ENCODE measurements around the gene RELN.

DNA sequence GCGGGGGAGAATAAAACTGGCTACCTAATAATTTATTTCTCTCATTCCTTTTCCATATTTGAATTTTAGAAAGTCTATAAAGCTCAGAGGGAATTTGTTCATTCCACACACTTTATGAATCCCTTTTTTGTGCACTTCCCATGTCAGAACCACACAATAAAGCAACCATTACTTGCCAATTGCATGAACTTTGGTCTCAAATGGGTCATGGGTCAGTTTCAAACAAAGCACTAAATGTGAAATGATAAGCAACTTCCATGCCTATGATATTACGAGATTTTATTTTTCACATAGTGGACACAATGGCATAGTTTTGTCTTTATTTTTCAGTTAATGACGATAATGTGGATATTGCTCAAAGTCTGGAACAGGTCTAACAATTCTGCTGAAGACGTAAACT is 18.6 kb upstream of the RELN start:
- TF ChIP-seq, protein P1, sequence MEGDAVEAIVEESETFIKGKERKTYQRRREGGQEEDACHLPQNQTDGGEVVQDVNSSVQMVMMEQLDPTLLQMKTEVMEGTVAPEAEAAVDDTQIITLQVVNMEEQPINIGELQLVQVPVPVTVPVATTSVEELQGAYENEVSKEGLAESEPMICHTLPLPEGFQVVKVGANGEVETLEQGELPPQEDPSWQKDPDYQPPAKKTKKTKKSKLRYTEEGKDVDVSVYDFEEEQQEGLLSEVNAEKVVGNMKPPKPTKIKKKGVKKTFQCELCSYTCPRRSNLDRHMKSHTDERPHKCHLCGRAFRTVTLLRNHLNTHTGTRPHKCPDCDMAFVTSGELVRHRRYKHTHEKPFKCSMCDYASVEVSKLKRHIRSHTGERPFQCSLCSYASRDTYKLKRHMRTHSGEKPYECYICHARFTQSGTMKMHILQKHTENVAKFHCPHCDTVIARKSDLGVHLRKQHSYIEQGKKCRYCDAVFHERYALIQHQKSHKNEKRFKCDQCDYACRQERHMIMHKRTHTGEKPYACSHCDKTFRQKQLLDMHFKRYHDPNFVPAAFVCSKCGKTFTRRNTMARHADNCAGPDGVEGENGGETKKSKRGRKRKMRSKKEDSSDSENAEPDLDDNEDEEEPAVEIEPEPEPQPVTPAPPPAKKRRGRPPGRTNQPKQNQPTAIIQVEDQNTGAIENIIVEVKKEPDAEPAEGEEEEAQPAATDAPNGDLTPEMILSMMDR (CRISPR knock-in tag; IDR thresholded peaks at IDR 0.05): no peak
- TF ChIP-seq, protein P2, sequence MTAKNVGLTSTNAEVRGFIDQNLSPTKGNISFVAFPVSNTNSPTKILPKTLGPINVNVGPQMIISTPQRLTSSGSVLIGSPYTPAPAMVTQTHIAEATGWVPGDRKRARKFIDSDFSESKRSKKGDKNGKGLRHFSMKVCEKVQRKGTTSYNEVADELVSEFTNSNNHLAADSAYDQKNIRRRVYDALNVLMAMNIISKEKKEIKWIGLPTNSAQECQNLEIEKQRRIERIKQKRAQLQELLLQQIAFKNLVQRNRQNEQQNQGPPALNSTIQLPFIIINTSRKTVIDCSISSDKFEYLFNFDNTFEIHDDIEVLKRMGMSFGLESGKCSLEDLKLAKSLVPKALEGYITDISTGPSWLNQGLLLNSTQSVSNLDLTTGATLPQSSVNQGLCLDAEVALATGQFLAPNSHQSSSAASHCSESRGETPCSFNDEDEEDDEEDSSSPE (CRISPR knock-in tag; IDR thresholded peaks at IDR 0.05): no peak
- TF ChIP-seq FOXO1 (CRISPR knock-in tag; IDR thresholded peaks at IDR 0.05) (no peak), ZNF446 (CRISPR knock-in tag; IDR thresholded peaks at IDR 0.05) (no peak)
